Right lobe of liver (tissue), 4 donors: Measurements from ENCODE around the gene LAMTOR5.

Source experiments
- CTCF ChIP-seq, 4 donors: fragments of 200-600 bp in 3 of 4; fragments of 450-650 bp in 1 of 4; IDR thresholded peaks; one replicate each; pipeline versions ENCODE4 v1.5.1 to v1.8.0; 2016 to 2022; ENCODE audit warnings: antibody characterized with exemption in 4 of 4, mild to moderate bottlenecking in 2 of 4
- POLR2A ChIP-seq: fragments of 450-650 bp; IDR thresholded peaks from one replicate; pipeline ENCODE4 v1.6.1; 2017; ENCODE audit warnings: antibody characterized with exemption, mild to moderate bottlenecking
- donor health status: DM: no; HTN: no; CAD: no.
- donor health status: DM: no; HTN: no; CAD: no.
- donor health status: DM: no; HTN: yes; CAD: no.

- TF ChIP-seq POLR2A: no peak
- TF ChIP-seq CTCF (IDR thresholded peaks at IDR 0.05): no peak
These were observed 18.2 kb upstream of the LAMTOR5 start for GRCh38 chr1:110425612-110426152.
